DND-41 (cell line): ENCODE data around the gene COG2.

Source experiments
- ATAC-seq: fragments of 200-7000 bp; cut with Tn5 transposase; 3 replicates; pipeline ENCODE4 v1.9.1; 2021; ENCODE audit warnings: low read depth; ENCODE audit not compliant: insufficient read depth
- DNase-seq: peaks from one replicate; pipeline ENCODE4 v3.0.0-alpha.2; 2020
- H2AFZ ChIP-seq: 2 replicates; pipeline ENCODE4 v1.6.0; 2012; ENCODE audit warnings: low read depth, low read length
- H3K27ac ChIP-seq: 2 replicates; pipeline ENCODE4 v1.5.1; 2012; ENCODE audit warnings: low read length, inconsistent platforms
- H3K27me3 ChIP-seq: fragments of 200-600 bp; sonication (generic); 2 replicates; pipeline ENCODE4 v1.6.0; 2012; ENCODE audit warnings: low read length, mild to moderate bottlenecking, inconsistent platforms; ENCODE audit not compliant: insufficient read depth, poor library complexity
- H3K36me3 ChIP-seq: 2 replicates; pipeline ENCODE4 v1.5.1; 2012; ENCODE audit warnings: low read length, inconsistent platforms; ENCODE audit not compliant: insufficient read depth
- H3K4me1 ChIP-seq: 2 replicates; pipeline ENCODE4 v1.5.1; 2012; ENCODE audit warnings: mild to moderate bottlenecking, low read length; ENCODE audit not compliant: insufficient read depth
- H3K4me2 ChIP-seq: 2 replicates; pipeline ENCODE4 v1.6.0; 2012; ENCODE audit warnings: mild to moderate bottlenecking, moderate library complexity, low read length, inconsistent platforms; ENCODE audit not compliant: insufficient read depth
- H3K4me3 ChIP-seq, 2 experiments: fragments of 200-600 bp in 1 of 2; shearing (Covaris generic) in 1 of 2; 2 replicates each; pipeline ENCODE4 v1.5.1; 2012 to 2016; ENCODE audit warnings: inconsistent platforms in 2 of 2, low read length in 2 of 2, mild to moderate bottlenecking in 2 of 2, low read depth in 1 of 2, moderate library complexity in 1 of 2
- H3K79me2 ChIP-seq: 2 replicates; pipeline ENCODE4 v1.6.0; 2012; ENCODE audit warnings: low read length, inconsistent platforms; ENCODE audit not compliant: insufficient read depth
- H3K9ac ChIP-seq: 2 replicates; pipeline ENCODE4 v1.6.0; 2012; ENCODE audit warnings: low read depth, mild to moderate bottlenecking, inconsistent platforms, low read length, moderate library complexity
- H3K9me3 ChIP-seq: 2 replicates; pipeline ENCODE4 v1.5.1; 2012; ENCODE audit warnings: low read length, moderate library complexity, mild to moderate bottlenecking, inconsistent platforms; ENCODE audit not compliant: insufficient read depth, severe bottlenecking
- H4K20me1 ChIP-seq: 2 replicates; pipeline ENCODE4 v1.6.0; 2012; ENCODE audit warnings: low read length; ENCODE audit not compliant: insufficient read depth
- EZH2 ChIP-seq: IDR thresholded peaks from 3 replicates; pipeline ENCODE4 v1.6.1; 2012; ENCODE audit warnings: borderline replicate concordance, low read depth, mild to moderate bottlenecking, moderate library complexity, low read length, inconsistent platforms; ENCODE audit not compliant: severe bottlenecking
- TF ChIP-seq, protein P1 (sequence below): IDR thresholded peaks from 2 replicates; pipeline ENCODE4 v1.5.1; 2012; ENCODE audit warnings: borderline replicate concordance, low read length, moderate library complexity, mild to moderate bottlenecking; ENCODE audit not compliant: poor library complexity, severe bottlenecking; ENCODE audit errors: extremely low read depth

COG2 gene

DNA sequence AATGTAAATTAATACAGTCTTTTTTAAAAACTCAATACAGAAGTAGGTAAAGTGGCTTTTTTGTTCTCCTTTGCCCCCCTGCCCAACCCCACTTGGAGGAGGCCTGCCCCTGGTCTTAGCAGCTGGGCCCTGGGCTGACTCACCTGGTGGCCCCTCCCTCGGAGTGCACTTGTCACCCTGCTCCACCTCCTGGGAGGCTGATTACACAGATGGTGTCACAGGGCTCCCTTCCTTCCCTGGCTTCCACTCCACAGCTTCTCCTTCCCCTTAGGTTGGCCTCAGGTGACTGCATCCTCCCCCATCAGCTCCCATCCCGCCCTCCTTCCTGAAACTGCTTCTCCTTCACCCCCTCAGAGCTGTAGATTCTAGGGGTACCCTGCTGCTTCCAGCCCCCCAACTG is 93.2 kb downstream of the COG2 start:
- H3K4me3 ChIP-seq, result no peak overlapping the region
- H3K9ac ChIP-seq, result no peak overlapping the region
- ATAC-seq (no peak), DNase-seq (no peak)
- no peak for TF ChIP-seq EZH2
- TF ChIP-seq, protein P1, sequence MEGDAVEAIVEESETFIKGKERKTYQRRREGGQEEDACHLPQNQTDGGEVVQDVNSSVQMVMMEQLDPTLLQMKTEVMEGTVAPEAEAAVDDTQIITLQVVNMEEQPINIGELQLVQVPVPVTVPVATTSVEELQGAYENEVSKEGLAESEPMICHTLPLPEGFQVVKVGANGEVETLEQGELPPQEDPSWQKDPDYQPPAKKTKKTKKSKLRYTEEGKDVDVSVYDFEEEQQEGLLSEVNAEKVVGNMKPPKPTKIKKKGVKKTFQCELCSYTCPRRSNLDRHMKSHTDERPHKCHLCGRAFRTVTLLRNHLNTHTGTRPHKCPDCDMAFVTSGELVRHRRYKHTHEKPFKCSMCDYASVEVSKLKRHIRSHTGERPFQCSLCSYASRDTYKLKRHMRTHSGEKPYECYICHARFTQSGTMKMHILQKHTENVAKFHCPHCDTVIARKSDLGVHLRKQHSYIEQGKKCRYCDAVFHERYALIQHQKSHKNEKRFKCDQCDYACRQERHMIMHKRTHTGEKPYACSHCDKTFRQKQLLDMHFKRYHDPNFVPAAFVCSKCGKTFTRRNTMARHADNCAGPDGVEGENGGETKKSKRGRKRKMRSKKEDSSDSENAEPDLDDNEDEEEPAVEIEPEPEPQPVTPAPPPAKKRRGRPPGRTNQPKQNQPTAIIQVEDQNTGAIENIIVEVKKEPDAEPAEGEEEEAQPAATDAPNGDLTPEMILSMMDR, result no peak
- H3K9me3 ChIP-seq, result no peaks in the 10 kb centered on the region
- no peak overlapping the region for H3K4me2 ChIP-seq
- no peaks in the 10 kb centered on the region for H3K36me3 ChIP-seq
- no peaks in the 10 kb centered on the region for H4K20me1 ChIP-seq
- H3K79me2 ChIP-seq, result no peaks in the 10 kb centered on the region
- no peaks in the 10 kb centered on the region for H3K27me3 ChIP-seq
- H3K4me1 ChIP-seq, result no peaks in the 10 kb centered on the region
- H2AFZ ChIP-seq, result no peak overlapping the region
- no peak overlapping the region for H3K27ac ChIP-seq

DNA sequence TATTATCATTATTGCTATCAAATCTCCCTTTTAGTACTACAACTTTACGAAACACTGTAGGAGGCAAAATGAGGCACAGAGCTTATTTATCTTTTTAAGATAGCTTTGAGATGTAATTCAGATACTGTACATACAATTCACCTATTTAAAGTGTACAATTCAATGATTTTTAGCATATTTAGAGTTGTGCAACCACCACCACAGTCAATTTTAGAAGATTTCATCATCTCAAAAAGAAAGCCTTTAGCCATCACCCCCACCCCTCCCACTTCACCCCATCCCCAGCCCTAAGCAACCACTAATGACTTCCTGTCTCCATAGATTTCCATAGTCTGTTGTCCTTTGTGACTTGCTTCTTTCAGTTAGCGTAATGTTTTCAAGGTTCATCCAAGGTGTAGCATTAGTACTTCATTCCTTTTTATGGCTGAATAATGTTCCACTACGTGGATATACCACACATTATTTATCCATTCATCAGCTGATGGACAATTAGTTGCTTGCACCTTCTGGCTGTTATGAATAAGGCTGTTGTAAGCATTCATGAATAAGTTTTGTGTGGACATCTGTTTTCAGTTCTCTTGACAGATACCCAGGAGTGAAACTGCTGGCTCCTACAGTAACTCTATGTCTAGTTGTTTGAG is 95.5 kb downstream of the COG2 start:
- no peak overlapping the region for H3K9ac ChIP-seq
- ATAC-seq (no peak), DNase-seq (no peak)
- no peak overlapping the region for H3K4me2 ChIP-seq
- TF ChIP-seq EZH2, result no peak
- TF ChIP-seq, protein P1, result no peak
- no peak overlapping the region for H3K27ac ChIP-seq
- no peak overlapping the region for H2AFZ ChIP-seq
- no peak overlapping the region for H3K4me3 ChIP-seq
- H4K20me1 ChIP-seq, result no peaks in the 10 kb centered on the region
- H3K36me3 ChIP-seq, result no peaks in the 10 kb centered on the region
- no peaks in the 10 kb centered on the region for H3K4me1 ChIP-seq
- no peaks in the 10 kb centered on the region for H3K27me3 ChIP-seq
- H3K9me3 ChIP-seq, result no peaks in the 10 kb centered on the region
- no peaks in the 10 kb centered on the region for H3K79me2 ChIP-seq

DNA sequence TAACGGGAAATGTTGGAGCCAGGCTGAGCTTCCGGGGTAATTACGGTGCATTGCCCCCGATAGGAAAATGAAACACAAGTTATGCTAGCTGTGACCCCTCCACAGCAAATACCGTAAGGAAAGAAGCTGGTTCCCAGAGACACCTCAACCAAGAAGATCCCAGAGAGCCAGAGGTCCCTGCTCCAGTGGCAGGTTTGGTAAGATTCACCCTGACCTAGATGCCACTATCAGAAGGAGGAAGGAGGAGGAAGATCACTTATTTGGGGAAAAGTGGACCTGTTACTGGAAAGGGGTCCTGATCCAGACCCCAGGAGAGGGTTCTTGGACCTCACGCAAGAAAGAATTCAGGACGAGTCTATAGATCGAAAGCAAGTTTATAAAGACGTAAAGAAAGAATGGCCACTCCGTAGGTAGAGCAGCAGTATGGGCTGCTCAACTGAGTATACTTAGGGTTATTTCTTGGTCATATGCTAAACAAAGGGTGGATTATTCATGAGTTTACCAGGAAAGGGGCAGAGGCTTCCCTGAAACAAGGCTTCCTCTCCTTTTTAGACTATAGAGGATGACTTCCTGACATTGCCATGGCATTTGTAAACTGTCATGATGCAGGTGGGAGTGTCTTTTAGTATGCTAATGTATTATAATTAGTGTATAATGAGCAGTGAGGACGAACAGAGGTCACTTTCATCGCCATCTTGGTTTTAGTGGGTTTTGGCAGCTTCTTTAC is 97.4 kb downstream of the COG2 start:
- no peaks in the 10 kb centered on the region for H3K27me3 ChIP-seq
- no peaks in the 10 kb centered on the region for H3K4me1 ChIP-seq
- no peak overlapping the region for H3K4me2 ChIP-seq
- H3K4me3 ChIP-seq, result no peak overlapping the region
- no peaks in the 10 kb centered on the region for H3K79me2 ChIP-seq
- H3K9ac ChIP-seq, result no peak overlapping the region
- H3K36me3 ChIP-seq, result no peaks in the 10 kb centered on the region
- ATAC-seq (no peak), DNase-seq (no peak)
- H3K27ac ChIP-seq, result no peak overlapping the region
- H2AFZ ChIP-seq, result no peak overlapping the region
- TF ChIP-seq EZH2, result no peak
- TF ChIP-seq, protein P1, result no peak
- H3K9me3 ChIP-seq, result no peaks in the 10 kb centered on the region
- no peaks in the 10 kb centered on the region for H4K20me1 ChIP-seq
